ENCODE data around the gene CSF3. TPM values are rescaled to one million over a fixed set of nuclear protein-coding genes. Genes with fewer than 3 reads are reported as not detected.

CSF3 gene
- total and polyA plus RNA-seq, 10 donors = 0.24 to 1.8 (median 1.3) TPM; not detected in 4

GRCh38 chr17:40027614-40028012, 12.4 kb downstream of the CSF3 start:
- H3K27ac ChIP-seq = no peak overlapping the region
- H3K27me3 ChIP-seq (replicated peaks in 1 of 7) = no peaks in the 10 kb centered on the region
- H3K4me1 ChIP-seq = peaks cover 11 to 48% (median 27%) of the 10 kb centered on the region in 6 donors
- peaks cover 0 to 100% (median 81%) of the 10 kb centered on the region in 6 donors for H3K36me3 ChIP-seq
- WGBS, 5 donors = 75 to 89% (median 86%) methylated on average over 5 of the region's 5 CpGs
- TF ChIP-seq POLR2AphosphoS5 (IDR thresholded peaks at IDR 0.05) = no peak
- no peak overlapping the region for H3K4me3 ChIP-seq
- H3K9me3 ChIP-seq = no peaks in the 10 kb centered on the region
- no peak for DNase-seq
- intact Hi-C loops (cut with DNase I; ENCODE audit: low total_unique reads) = no loop called here

DNA sequence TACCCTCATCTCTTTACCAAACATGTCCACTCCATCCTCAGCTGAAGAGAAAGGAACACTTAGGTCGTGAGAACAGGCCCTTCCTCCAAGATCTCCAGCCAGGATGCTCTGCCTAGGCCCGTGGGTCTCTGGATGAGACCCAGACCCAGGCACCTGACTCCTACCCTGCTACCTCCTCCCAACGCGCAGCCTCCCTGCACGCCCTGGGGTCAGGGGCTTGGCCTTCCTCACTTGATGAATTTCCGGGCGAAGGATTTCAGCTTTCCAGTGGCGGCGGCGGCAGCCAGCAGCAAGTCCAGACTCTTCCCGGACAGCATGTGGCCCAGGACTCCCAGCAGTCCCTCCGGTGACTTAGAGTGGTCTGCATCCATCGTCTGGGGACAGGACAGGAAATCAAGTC, 13.4 kb downstream of the CSF3 start:
- peak in 1 of 3 donors; percentile 14 for TF ChIP-seq POLR2AphosphoS5 (IDR thresholded peaks at IDR 0.05)
- TF ChIP-seq, protein P1, sequence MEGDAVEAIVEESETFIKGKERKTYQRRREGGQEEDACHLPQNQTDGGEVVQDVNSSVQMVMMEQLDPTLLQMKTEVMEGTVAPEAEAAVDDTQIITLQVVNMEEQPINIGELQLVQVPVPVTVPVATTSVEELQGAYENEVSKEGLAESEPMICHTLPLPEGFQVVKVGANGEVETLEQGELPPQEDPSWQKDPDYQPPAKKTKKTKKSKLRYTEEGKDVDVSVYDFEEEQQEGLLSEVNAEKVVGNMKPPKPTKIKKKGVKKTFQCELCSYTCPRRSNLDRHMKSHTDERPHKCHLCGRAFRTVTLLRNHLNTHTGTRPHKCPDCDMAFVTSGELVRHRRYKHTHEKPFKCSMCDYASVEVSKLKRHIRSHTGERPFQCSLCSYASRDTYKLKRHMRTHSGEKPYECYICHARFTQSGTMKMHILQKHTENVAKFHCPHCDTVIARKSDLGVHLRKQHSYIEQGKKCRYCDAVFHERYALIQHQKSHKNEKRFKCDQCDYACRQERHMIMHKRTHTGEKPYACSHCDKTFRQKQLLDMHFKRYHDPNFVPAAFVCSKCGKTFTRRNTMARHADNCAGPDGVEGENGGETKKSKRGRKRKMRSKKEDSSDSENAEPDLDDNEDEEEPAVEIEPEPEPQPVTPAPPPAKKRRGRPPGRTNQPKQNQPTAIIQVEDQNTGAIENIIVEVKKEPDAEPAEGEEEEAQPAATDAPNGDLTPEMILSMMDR (IDR thresholded peaks at IDR 0.05 in 8 of 11, conservative IDR thresholded peaks at IDR 0.05 in 3 of 11) = no peak
- no peaks in the 10 kb centered on the region for H3K27me3 ChIP-seq (replicated peaks in 1 of 7)
- intact Hi-C loops (cut with DNase I; ENCODE audit: low total_unique reads) = no loop called here
- H3K9me3 ChIP-seq = no peaks in the 10 kb centered on the region
- H3K36me3 ChIP-seq = peaks cover 0 to 100% (median 83%) of the 10 kb centered on the region in 6 donors
- no peak overlapping the region for H3K27ac ChIP-seq
- WGBS, 5 donors = 87 to 94% (median 92%) methylated on average over 13 of the region's 13 CpGs
- H3K4me3 ChIP-seq = no peak overlapping the region
- DNase-seq = no peak
- peaks cover 11 to 38% (median 21%) of the 10 kb centered on the region in 6 donors for H3K4me1 ChIP-seq

DNA sequence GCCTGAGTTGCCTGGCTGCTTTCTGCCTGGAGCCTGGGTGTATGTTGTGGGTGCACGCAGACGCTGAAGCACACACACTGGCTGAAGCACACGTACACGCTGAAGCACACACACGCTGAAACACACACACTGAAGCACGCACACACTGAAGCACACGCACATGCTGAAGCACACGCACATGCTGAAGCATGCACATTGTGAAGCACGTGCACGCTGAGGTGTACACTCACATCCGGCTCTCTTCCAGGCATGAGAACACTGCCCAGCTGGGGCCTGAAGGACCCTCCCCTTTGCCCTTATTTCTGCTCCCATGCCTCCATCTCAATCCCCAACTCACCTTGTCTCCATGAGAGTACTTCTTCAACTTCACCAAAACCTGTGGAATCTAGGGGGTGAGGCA, 16.5 kb downstream of the CSF3 start:
- TF ChIP-seq POLR2AphosphoS5 (IDR thresholded peaks at IDR 0.05) (peak in 1 of 3 donors; percentile 23), POLR2A (IDR thresholded peaks at IDR 0.05) (no peak)
- TF ChIP-seq, protein P1 (IDR thresholded peaks at IDR 0.05 in 8 of 11, conservative IDR thresholded peaks at IDR 0.05 in 3 of 11) = no peak
- Histone ChIP-seq H3K9me3 (no peaks in the 10 kb centered on the region), H3K4me1 (peaks cover 5 to 9% (median 6%) of the 10 kb centered on the region in 6 donors), H3K27ac (no peak overlapping the region), H3K36me3 (peaks cover 0 to 100% (median 87%) of the 10 kb centered on the region in 6 donors), H3K27me3 (replicated peaks in 1 of 7) (no peaks in the 10 kb centered on the region), H3K4me3 (no peak overlapping the region)
- intact Hi-C loops (cut with DNase I; ENCODE audit: low total_unique reads) = loop anchor here (10.0 kb wide), 1 partner anchor 133 kb away; no protein-coding TSS in a partner anchor
- DNase-seq = no peak
- 93 to 99% (median 97%) methylated on average over 11 of the region's 11 CpGs for WGBS, 5 donors

GRCh38 chr17:40032322-40033320, 17.4 kb downstream of the CSF3 start:
- intact Hi-C loops (cut with DNase I; ENCODE audit: low total_unique reads) = loop anchor here (10.0 kb wide), 1 partner anchor 132 kb away; no protein-coding TSS in a partner anchor
- TF ChIP-seq, protein P1 (IDR thresholded peaks at IDR 0.05 in 8 of 11, conservative IDR thresholded peaks at IDR 0.05 in 3 of 11) = no peak
- TF ChIP-seq POLR2AphosphoS5 (IDR thresholded peaks at IDR 0.05) = peak in 1 of 3 donors; percentile 49
- Histone ChIP-seq H3K36me3 (peaks cover 0 to 97% (median 84%) of the 10 kb centered on the region in 6 donors), H3K27ac (no peak overlapping the region), H3K27me3 (replicated peaks in 1 of 7) (no peaks in the 10 kb centered on the region), H3K4me3 (no peak overlapping the region), H3K9me3 (no peaks in the 10 kb centered on the region), H3K4me1 (no peaks in the 10 kb centered on the region)
- WGBS, 5 donors = 93 to 97% (median 96%) methylated on average over 21 to 23 of the region's 23 CpGs
- no peak for DNase-seq
